Activated CD8-positive, alpha-beta memory T cell treated with anti-CD3 and anti-CD28 coated beads for 36 hours (primary cell): ENCODE results near the gene SUPT4H1. TPM values are rescaled to one million over a fixed set of nuclear protein-coding genes. Genes with fewer than 3 reads are reported as not detected.

Experiments used
- total RNA-seq, 2 experiments: library from RNA; stranded (reverse); gene quantifications; one replicate each; pipeline ENCODE4 v1.2.3, GENCODE V29; 2021

Gene SUPT4H1
- total RNA-seq, 2 experiments from 2014 or later = 128 to 143 TPM

Other genes starting within 250 kb of the SUPT4H1 start
- under 1 TPM; 0.08 to 0.15 TPM for gene OR4D1, start 203.8 kb downstream of the SUPT4H1 start, total RNA-seq
- gene OR4D2, start 185.2 kb downstream of the SUPT4H1 start, total RNA-seq = not detected
- not detected for gene EPX, start 159.5 kb downstream of the SUPT4H1 start, total RNA-seq
- 10 to 100 TPM; 26.4 to 31.8 TPM for gene MKS1, start 132.9 kb downstream of the SUPT4H1 start, total RNA-seq
- not detected for gene LPO, start 113.6 kb downstream of the SUPT4H1 start, total RNA-seq
- gene MPO, start 71.3 kb downstream of the SUPT4H1 start, total RNA-seq = not detected
- gene TSPOAP1, start 23.4 kb downstream of the SUPT4H1 start, total RNA-seq = 1 to 10 TPM; 7.2 to 7.3 TPM
- under 1 TPM; 0.67 to 0.78 TPM for gene RNF43, start 65.3 kb upstream of the SUPT4H1 start, total RNA-seq
- 1 to 10 TPM; 4.5 to 5.1 TPM for gene HSF5, start 136.2 kb upstream of the SUPT4H1 start, total RNA-seq
- 10 to 100 TPM; 84.3 to 88.7 TPM for gene MTMR4, start 162.4 kb upstream of the SUPT4H1 start, total RNA-seq